8988T (cell line): ENCODE results near the gene HOXD4.

Experiments
- DNase-seq: peaks from one replicate; pipeline ENCODE4 v3.0.0; 2011

Gene HOXD4

DNA sequence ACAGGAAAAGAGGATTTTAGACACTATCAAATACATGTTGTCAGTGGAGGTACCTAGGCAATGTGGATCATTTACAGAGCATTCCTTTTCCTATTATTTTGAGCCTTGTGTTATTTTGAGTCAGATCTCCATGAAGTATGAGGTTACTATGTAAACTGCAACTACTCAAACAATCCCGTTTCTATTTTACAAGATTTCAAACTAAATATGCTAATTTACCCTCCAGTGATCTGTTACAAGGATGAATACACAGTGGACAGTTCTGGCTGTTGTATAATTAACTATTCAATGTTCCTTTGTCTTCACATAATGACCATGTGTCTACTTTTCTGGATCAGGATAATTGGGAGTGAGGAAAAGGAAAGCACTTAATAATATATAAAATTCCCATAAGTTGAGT is 41.7 kb downstream of the HOXD4 start:
- no peak for DNase-seq

- no peak for DNase-seq
These were observed 48.6 kb downstream of the HOXD4 start for GRCh38 chr2:176199902-176200301.

- no peak for DNase-seq
These were observed 49.6 kb downstream of the HOXD4 start for GRCh38 chr2:176200971-176201370.

DNA sequence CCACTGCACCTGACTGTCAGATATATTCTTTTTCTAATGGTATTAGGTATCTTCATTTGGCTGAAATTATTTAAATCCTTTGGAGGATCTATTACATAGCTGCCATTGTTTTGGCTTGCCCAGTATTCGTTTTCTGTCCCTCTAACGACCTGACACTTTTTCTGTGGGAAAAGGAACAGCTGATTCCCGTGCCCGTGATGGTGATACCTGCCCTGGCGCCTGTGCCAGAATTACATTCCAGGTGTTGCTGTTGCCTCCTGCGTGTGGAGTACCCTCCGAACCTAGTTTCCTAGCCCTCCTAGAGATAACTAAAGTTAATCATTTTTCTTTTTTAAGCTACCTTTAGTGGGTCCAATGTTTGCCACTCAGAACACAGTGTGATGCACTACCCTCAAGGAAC is 51.1 kb downstream of the HOXD4 start:
- no peak for DNase-seq
